Tongue (tissue), 2 donors: ENCODE measurements around the gene PALB2. TPM values are rescaled to one million over a fixed set of nuclear protein-coding genes. Genes with fewer than 3 reads are reported as not detected.

ENCODE experiments used
- DNase-seq: peaks from one replicate; pipeline ENCODE4 v3.0.0-alpha.2; 2015
- total RNA-seq: library from RNA; depleted of rRNA; stranded (reverse); fragments of >200 nt; gene quantifications from one replicate; pipeline ENCODE4 v1.2.3, GENCODE V29; 2014

Gene PALB2
- total RNA-seq: 8.4 TPM

DNA sequence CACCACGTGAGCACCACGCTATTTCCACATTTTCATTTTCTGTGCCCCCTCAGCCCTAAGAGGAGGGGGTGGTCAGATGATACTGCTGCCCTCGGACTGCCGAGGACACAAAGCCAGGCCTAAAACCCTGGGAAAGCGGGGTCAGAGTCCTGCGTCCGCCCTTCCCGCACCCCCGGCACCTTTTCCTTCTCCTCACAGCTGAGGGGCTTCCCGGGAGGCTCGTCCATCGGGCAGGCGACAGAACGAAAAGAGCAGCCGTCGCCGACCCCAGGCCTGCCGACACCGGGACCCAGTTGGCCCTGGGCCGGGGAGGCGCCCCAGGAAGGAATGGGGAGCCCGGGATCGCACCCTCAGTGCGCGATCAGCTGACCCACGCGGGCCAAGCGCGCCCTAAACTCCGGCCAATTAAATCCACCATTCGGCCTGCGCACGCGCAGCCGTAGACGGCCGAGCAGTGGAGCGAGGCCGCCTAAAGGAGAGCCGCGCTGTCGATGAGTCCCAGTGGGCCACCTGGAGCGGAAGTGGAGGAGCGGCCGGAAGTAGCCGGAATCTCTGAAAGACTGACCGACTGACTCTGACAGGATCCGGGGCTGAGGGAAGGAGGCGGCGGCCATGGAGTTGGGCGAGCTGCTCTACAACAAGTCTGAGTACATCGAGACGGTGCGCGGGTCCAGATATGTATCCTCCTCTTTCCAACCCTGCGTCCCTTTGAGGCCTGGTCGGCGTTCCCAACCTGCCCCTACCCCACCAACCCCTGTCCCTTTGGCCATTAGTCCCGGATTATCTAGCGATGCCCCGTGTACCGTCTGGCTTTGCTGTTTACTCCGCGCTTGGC lies at the start of gene PALB2, which contains the start of gene DCTN5:
PALB2 (minus strand) TSS at position 380 of the 835 bp plus-strand sequence; CDS start at position 227, 153 bp downstream.
DCTN5 (plus strand) TSS at position 536 of the 835 bp plus-strand sequence; CDS start at position 613, 77 bp downstream.
- peak; percentile 97 for DNase-seq

DNA sequence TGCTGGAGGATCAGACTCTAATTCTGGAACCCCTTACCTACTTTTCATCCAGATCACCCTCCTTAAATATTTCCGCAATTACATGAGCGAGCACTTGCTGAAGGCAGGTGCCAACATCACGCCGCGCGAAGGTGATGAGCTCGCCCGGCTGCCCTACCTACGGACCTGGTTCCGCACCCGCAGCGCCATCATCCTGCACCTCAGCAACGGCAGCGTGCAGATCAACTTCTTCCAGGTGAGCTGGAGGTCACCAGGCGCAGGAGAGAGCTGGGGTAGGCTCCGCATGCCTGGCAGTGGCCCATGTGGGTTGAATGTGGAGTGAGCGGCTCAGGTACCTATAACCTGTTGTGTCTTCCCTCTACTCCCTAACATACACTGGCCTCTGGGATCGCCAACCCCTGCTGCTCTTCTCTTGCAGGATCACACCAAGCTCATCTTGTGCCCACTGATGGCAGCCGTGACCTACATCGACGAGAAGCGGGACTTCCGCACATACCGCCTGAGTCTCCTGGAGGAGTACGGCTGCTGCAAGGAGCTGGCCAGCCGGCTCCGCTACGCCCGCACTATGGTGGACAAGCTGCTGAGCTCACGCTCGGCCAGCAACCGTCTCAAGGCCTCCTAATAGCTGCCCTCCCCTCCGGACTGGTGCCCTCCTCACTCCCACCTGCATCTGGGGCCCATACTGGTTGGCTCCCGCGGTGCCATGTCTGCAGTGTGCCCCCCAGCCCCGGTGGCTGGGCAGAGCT lies 48.5 kb upstream of the PALB2 start:
- no peak for DNase-seq

DNA sequence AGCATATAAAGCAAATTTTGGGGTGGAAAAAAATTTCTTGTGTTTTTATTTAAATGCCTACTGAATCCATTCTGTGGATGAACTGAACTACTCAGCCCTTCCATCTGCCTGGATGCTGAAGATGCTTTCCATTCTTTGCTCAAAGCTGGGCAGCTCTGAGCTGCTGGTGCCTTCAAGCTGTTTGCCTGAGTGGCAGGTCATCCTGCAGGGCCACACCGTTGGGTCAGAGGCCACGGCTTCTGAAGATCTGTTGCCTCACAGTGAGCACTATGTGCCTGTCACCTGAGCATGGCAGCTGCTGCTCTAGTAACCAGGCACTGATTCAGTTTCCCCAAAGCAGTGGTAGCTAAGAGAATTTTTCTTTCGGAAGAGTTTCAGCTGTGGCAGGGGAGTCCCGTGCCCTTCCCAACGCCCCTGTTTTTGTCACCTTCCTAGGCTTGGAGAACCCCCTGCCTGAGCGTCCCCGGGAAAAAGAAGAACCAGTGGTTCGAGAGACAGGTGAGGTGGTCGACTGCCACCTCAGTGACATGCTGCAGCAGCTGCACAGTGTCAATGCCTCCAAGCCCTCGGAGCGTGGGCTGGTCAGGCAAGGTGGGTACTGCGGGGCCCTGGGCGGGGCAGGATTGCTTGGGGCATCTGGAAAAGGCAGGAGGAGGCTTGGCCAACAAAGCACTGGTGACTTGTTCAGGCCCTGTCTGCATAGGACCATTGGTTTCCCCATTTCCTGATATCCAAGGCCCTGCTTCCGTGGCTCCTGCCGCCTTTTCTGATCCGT lies 46.1 kb upstream of the PALB2 start:
- DNase-seq: no peak

DNA sequence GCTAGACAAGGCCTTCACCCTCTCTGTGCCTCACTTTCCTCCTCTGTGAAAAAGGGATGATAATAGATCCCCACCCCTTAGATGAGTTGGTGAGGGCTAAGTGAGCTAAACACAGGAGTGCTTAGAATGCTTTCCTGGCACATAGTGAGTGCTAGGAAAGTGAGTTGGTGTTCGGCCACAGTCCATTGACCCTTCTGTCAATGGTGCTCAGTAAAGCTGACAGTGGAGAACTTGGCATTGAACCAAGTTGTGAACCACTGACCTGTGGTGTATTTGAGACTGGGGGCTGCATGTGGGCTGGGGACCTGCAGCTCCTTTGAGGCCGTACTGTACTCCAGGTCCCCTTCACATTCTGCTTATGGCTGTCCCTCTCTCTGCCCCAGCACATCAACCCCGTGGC lies 42.4 kb upstream of the PALB2 start:
- DNase-seq: no peak

DNA sequence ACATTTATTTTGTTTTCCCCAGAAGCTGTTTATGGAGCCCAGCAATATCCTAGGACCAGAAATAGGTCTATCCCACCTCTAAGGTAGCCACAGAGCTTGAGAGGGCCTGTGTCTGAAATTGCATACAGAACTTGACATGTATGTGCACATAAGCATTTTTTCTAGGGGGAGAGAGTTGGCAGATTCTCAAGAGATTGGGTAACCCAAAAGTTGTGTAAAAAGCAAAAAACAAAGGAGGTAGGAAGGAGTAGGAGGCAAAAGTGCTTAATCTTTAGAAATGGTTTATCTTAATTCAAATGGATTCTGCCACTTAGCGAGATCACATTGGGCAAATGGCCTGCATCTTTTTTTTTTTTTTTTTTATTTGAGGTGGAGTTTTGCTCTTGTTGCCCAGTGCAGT lies 41.1 kb upstream of the PALB2 start:
- no peak for DNase-seq

DNA sequence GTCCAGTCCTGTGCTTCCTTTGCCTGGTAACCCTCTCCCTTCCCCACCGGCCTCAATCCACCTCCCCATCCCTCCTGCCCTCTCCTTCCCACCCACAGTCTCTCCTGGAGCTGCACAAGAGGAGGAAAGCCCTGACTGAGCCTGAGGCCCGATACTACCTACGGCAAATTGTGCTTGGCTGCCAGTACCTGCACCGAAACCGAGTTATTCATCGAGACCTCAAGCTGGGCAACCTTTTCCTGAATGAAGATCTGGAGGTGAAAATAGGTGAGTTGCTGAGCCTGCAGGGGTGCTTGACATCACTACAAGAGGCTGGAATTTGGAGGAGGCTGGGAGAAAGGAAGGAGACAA lies 38.9 kb upstream of the PALB2 start:
- no peak for DNase-seq

DNA sequence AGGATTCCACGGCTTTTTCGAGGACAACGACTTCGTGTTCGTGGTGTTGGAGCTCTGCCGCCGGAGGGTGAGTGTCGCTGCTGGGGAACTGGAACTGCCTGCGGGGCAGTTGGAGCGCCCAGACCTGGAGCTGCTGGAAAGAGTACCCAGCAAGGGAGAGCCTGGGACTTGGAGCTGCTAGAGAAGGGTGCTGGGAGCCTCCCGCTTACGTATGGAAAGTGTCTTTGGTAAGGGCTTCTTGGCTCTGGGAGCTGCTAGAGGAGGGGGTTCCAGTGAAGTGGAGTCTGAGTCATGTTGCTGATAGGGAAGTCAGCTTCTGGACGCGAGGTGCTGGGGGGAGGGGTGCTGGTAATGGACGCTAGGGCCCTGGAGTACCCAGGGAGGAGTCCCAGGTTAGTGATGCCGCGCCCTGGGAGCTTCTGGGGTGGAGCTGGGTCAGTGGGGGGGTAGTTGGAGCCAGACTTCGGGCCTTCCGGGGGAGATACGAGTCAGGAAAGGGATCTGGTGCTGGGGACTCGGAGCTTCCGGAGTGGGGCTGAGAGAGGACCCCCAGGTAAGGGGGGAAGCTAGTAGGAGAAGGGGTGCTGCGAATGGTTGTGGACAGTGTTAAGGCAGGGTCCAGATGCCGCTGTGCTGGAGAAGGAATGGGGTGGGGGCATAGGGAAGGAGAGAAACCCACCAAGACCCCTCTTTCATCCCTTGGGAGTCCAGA lies 38.3 kb upstream of the PALB2 start:
- peak; percentile 21 for DNase-seq

DNA sequence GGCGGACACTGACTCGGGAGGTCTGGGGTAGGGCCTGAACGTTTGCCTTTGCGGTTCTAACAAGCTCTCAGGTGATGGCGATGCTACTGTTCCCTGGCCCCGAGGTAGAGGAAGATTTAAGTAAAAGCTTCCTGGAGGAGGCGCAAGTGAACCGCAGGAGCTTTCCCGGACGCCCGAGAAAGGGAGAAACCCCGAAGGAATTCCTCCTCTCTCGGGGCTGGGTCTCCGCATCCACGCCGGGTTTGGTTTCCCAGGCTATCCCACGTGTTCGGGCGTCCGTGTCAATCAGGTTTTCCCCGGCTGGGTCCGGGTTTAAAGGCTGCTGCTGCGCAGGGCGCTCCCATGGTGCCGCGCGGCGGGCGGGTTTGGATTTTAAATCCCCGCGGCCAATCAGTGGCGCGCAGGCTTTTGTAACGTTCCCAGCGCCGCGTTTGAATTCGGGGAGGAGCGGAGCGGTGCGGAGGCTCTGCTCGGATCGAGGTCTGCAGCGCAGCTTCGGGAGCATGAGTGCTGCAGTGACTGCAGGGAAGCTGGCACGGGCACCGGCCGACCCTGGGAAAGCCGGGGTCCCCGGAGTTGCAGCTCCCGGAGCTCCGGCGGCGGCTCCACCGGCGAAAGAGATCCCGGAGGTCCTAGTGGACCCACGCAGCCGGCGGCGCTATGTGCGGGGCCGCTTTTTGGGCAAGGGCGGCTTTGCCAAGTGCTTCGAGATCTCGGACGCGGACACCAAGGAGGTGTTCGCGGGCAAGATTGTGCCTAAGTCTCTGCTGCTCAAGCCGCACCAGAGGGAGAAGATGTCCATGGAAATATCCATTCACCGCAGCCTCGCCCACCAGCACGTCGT lies 37.5 kb upstream of the PALB2 start, which contains the start of gene PLK1:
PLK1 (plus strand) TSS at position 460 of the 844 bp plus-strand sequence; CDS start at position 504, 44 bp downstream.
- DNase-seq: peak; percentile 91

DNA sequence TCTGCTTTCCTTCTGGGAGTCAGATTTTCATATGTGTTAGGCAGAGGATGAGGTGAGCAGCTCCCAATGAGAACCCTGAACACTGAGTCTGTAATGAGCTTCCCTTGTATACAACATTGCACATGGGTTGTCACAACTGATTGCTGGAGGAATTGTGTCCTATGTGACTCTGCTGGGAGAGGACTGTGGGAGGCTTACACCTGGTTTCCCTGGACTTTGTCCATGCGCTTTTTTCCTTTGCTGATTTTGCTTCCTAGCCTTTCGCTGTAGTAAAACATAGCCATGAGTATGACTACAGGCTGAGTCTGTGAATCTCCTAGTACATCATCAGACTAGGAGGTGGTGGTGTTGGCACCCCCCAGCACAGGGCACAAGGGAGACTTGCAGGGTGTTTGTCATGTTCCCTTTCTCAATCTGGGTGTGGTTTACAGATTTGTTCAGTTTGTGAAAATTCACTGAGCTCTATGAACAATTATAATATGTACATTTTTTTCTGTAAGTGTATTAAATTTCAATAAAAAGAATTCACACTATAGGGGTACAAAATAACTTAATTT lies 35.9 kb upstream of the PALB2 start:
- no peak for DNase-seq

DNA sequence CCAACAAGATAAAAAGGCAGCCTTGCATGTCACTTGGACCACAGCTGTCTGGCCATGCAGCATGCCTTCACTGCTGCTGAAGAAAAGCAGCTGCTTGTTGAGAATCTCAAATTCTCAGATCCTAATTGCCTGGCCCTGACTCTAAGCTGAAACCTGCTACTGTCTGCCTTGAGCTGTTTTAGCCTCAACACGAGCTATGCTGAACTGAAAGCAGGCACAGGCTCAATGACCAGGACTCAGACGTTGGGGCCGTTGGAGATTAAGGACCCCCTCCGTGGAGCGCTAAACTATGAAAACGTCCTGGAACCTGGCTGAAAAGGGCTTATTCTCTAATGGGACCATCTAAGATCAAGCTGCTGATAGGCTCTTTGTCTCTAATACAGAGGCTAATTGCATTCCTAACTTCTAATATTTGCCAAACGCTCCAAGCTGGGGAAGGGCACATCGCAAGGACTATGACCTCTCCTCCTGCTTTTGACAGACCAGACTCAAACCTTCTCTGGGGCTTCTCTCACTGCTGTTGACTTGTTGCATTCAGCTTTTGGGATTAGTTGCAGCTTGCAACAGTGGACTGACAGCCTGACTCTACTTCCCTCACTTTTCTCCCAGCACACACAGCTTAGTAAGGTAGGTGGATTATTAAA lies 33.0 kb upstream of the PALB2 start:
- DNase-seq: peak; percentile 79

DNA sequence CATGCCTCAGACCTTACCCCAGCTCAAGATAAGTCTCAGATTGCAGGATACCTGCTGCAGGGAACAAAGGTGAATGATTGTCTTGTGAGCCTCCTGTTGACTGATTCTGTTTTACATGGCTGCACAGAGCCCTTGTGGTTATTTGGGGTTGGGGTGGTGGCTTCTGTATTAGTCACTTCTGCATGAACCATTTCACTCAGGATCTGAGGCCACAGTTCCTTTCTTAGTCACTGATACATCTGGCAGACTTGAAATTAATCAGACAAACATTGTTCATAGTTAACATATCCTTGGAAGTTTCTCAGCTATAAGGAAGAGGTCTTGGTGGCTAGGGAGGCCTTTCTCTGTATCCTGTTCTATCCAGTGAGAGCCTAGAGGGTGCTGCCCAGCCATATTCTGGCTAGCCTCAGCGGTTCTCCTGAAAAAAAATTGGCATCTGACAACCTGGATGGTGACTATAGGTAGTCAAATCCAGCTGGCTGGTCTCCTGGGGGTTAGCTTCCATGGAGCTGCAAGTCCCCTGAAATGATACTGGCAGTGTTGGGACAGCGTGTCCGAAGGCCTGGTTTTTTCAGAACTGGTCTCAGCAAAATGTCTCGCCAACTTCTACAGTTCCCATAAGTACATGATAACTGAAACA lies 29.1 kb upstream of the PALB2 start:
- no peak for DNase-seq

DNA sequence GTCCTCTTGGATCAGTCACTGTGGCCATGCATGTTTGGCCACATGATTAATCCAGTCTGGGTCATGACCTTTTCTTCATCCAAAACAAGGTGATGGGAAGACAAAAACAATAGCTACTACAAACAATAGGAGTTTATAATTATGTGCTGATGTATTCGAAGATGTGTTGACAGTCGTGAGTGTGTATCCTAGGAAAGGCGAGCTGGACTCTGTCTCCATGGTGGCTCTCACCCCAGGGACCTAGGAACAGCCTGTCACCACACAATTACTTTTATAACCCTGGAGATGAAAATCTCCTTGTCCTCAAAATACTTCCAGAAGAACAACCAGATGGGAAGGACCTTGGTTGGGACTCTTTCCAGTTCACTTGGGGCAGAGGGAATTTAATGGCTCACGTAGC lies 27.8 kb upstream of the PALB2 start:
- no peak for DNase-seq

DNA sequence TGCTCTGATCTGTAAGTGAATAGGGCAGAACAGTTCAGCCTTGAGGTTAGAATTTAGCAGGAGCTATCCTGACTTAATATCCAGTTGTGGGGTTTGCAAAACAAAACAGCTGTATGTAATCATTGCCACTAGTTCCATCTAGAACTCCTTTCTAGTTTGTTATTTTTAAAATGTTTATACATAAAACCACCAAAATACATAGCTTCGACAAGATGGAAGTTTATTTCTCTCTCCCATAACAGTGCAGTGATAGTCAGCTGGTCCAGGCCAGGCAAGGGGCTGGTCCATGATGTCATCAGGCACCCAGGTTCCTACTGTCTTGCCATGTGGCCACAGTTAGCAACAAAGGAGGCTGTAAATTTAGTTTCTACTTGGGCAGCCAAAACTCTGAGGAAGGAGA lies 27.1 kb upstream of the PALB2 start:
- no peak for DNase-seq

DNA sequence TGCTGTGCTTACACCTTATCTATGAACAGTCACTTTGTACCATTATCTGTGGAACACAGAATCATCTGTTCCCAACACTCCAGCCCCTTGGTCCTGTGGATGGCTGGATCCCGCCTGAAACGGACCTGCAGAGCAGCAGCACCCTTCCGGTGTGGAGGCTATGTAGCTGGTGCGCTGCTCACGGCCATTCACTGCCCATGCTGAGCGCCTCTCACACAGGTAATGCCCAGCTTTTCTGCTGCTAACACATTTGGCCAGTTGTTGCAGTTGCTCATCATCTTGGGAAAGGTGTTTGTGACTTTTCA lies 26.2 kb upstream of the PALB2 start:
- no peak for DNase-seq

DNA sequence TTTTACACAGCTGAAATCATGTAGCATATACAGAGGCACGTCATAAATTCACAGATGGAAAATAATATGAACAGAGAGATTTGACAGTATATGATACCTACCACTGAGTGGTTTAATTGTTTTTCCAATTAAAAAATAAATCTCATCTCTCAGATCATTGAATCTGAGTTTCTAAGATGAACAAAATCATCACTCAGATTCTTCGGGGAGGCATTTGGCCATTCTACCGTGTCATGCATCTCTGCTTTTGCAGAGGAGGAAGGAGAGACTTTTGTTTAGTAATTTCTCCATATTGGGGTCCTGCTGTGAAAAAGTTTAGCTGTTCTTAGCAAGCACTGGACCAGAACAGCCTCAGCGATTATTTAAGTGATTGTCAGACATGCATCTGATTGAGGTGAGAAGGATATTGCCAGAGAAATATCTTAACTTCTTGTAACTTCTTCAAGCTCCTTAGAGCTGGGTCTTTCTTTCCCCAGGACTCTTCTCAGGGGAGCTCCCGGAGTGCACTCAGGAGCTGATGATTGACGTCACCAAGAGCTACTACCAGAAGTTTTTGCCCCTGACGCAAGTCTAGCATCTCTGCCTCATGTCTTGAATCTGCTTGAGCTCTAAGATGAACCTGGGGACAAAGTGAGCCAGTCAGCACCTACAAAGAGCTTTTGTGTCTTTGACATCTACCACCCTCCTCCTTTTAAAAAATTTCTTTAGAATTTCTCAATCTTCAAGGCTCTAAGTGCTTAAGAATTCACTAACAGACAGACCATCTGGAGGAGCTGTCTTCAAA lies 25.7 kb upstream of the PALB2 start:
- DNase-seq: no peak

DNA sequence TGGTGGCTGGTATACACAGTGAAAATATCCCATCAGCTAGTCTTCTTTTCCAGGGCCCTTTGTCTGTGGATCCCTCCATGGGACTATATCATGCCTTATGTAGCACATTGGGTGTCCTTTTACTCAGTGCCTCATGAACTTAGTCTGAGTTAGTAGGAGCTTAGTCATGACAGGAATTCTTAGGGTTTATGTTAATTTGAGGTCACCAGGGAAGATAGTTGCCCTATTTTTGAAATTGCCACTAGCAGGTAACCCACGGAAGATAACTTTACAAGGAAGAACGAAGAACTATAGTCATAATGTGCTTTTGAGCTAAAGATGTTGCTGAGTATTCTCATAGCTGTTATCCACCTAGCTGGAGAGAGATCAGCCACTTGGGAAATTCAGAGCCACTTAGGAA lies 22.8 kb upstream of the PALB2 start:
- no peak for DNase-seq

DNA sequence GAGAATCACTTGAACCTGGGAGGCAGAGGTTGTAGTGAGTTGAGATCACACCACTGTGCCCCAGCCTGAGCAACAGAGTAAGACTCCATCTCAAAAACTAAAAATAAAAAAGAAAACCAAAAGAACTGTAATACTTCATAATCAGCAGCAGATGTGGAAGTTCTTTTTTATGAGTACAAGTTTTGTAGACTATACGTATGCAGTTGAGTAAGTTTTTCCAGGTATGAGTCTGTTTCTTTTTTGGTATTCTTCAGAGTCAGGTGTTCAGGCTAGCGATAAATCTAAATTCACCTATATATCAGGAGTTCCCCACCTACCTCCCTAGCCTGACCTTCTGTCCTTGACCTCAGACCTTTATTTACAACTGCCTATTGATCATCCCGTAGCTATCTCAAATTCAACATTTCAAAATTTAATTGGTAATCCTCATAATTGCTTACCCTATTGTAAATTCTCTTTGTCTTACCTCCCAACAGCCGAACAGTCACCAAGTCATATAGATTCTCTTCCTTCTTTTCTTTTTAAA lies 10.9 kb upstream of the PALB2 start:
- DNase-seq: no peak

DNA sequence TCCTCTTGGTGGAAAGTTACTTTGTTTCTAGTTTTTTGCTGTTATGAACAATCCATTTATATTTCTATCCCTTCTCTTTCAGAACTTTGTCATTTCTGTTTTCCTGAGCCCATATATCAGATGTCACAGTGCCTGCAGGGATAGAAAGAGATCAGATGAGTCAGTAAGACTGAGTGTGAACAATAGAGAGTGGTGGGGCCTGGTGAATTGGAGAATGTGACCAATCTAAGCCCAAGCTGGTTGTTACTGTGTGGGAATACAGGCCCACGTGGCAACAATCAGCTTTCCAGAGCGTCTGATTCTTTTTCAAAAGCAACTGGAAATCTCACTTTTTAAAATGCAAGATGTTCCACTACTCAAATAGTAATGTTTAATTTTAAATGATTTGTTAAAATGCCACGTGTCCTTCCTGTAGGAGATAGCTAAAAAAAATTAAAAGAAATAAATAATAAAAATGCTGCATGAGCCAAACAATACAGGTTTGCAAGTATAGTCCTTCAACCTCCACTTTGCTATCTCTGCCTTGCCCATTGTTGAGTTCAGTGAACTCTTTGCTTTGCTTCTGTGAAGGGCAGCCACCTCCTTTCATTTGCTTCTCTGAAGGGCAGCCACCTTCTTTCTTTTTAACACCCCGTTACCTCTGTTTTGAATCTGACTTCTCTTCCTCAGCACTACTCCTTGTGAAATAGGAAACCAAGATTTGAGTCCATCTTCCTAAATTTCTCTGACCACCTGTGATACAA lies 9.7 kb upstream of the PALB2 start:
- DNase-seq: no peak
